Type B pancreatic cell (in vitro differentiated cells): ENCODE measurements around the gene TMED4. TPM values are rescaled to one million over a fixed set of nuclear protein-coding genes. Genes with fewer than 3 reads are reported as not detected.

Source experiments
- DNase-seq: peaks from one replicate; pipeline ENCODE4 v3.0.0; 2021; ENCODE audit warnings: mixed read lengths; ENCODE audit not compliant: unreplicated experiment; ENCODE audit errors: extremely low spot score
- H3K27ac Mint-ChIP-seq: 2 replicates; pipeline ENCODE4 v1.8.0; 2021; ENCODE audit warnings: mild to moderate bottlenecking, mixed read lengths
- H3K27me3 Mint-ChIP-seq: 2 replicates; pipeline ENCODE4 v1.8.0; 2021; ENCODE audit warnings: mixed read lengths
- H3K36me3 Mint-ChIP-seq: 2 replicates; pipeline ENCODE4 v1.8.0; 2021; ENCODE audit warnings: mixed read lengths
- H3K4me1 Mint-ChIP-seq: one replicate; pipeline ENCODE4 v1.8.0; 2021; ENCODE audit warnings: mixed read lengths; ENCODE audit not compliant: unreplicated experiment
- H3K4me3 Mint-ChIP-seq: 2 replicates; pipeline ENCODE4 v1.8.0; 2021; ENCODE audit warnings: mild to moderate bottlenecking, mixed read lengths
- H3K9me3 Mint-ChIP-seq: 2 replicates; pipeline ENCODE4 v1.8.0; 2021; ENCODE audit warnings: mixed read lengths
- total RNA-seq: library from RNA; stranded (reverse); gene quantifications from 2 replicates; pipeline ENCODE4 v1.2.1, GENCODE V29; 2021; ENCODE audit warnings: low replicate concordance
- TF ChIP-seq, protein P1 (sequence below): fragments of 200-600 bp; sonication (generic); conservative IDR thresholded peaks from 2 replicates; pipeline ENCODE4 v1.5.0; 2021; ENCODE audit warnings: antibody characterized with exemption, mild to moderate bottlenecking

Gene TMED4
- total RNA-seq, 1 donor from 2014 or later, result 92.8 TPM

DNA sequence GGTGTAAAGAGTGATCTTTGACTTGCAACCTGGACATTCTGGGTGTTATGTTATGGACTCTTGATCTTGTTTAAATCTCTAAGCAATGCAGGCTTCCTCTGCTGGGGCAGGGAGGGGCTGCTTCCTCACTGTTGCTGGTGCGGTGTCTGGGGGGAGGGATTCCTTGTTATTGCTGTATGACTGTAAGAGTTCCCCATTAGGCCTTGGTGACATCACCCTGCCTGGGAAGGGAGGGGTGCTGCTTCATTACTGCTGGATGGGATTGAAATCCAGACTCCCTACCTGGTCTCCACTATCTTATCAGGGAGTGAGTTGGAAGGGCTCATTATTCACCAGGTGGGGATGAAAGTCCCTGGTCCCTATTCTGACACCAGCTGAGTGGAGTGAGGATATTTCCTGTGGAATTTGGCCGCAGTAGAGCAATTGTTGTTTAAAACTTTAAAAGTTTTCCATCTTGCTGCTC is 33.1 kb upstream of the TMED4 start:
- Mint-ChIP-seq H3K36me3 (peaks cover 15% of the 10 kb centered on the region), H3K4me3 (peak overlapping the region; percentile 31), H3K27ac (peak overlapping the region; percentile 87), H3K27me3 (no peaks in the 10 kb centered on the region), H3K9me3 (peaks cover 4% of the 10 kb centered on the region), H3K4me1 (peaks cover 39% of the 10 kb centered on the region)
- TF ChIP-seq, protein P1, sequence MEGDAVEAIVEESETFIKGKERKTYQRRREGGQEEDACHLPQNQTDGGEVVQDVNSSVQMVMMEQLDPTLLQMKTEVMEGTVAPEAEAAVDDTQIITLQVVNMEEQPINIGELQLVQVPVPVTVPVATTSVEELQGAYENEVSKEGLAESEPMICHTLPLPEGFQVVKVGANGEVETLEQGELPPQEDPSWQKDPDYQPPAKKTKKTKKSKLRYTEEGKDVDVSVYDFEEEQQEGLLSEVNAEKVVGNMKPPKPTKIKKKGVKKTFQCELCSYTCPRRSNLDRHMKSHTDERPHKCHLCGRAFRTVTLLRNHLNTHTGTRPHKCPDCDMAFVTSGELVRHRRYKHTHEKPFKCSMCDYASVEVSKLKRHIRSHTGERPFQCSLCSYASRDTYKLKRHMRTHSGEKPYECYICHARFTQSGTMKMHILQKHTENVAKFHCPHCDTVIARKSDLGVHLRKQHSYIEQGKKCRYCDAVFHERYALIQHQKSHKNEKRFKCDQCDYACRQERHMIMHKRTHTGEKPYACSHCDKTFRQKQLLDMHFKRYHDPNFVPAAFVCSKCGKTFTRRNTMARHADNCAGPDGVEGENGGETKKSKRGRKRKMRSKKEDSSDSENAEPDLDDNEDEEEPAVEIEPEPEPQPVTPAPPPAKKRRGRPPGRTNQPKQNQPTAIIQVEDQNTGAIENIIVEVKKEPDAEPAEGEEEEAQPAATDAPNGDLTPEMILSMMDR, result no peak
- no peak for DNase-seq

DNA sequence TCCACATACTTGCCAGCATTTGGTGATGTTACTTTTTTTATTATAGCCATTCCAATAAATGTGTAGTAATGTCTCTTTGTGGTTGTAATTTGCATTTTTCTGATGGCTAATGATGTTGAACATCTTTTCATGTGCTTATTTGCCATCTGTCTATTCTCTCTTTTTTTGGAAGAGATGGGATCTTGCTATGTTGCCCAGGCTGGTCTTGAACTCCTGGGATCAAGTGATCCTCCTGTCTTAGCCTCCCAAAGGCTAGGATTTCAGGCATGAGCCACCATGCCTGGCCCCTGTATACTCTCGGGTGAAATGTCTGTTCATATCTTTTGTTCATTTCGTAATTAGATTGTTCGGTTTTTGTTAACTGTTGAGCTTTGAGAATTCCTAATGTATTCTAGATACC is 27.8 kb upstream of the TMED4 start:
- H3K4me3 Mint-ChIP-seq, result peak overlapping the region; percentile 39
- no peak for DNase-seq
- H3K27ac Mint-ChIP-seq, result peak overlapping the region; percentile 51

DNA sequence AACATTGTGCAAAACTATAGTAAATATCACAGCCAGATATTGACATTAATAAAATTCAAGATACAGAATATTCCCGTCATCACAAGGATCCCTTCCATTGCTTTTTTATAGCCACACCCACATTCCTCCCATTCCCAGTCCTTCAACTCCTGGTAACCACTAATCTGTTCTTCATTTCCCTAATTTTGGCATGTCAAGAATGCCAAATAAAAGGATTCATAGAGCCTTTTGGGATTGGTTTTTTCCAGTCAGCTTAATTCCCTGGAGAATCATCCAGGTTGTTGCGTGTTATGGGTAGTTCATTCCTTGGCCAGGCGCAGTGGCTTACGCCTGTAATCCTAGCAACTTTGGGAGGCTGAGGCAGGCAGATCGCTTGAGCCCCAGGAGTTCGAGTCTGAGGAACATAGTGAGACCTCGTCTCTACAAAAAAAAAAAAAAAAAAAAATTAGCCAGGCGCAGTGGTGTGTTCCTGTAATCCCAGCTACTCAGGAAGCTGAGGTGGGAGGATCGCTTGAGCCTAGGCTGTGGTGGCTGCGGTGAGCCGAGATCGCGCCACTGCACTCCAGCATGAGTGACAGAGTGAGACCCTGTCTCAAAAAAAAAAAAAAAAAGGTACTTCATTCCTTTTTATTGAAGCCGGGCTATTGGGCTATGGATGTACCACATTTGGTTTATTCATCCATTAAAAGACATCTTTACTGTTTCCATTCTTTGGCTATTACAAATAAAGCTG is 27.1 kb upstream of the TMED4 start:
- Mint-ChIP-seq H3K27ac (peak overlapping the region; percentile 75), H3K36me3 (peaks cover 4% of the 10 kb centered on the region), H3K4me3 (peak overlapping the region; percentile 73)

More for the DNA sequence above, 27.8 kb upstream of the TMED4 start:
- H3K9me3 Mint-ChIP-seq, result no peaks in the 10 kb centered on the region
- peaks cover 9% of the 10 kb centered on the region for H3K36me3 Mint-ChIP-seq
- H3K4me1 Mint-ChIP-seq, result peaks cover 23% of the 10 kb centered on the region
- H3K27me3 Mint-ChIP-seq, result peaks cover 3% of the 10 kb centered on the region
- TF ChIP-seq, protein P1, result no peak

DNA sequence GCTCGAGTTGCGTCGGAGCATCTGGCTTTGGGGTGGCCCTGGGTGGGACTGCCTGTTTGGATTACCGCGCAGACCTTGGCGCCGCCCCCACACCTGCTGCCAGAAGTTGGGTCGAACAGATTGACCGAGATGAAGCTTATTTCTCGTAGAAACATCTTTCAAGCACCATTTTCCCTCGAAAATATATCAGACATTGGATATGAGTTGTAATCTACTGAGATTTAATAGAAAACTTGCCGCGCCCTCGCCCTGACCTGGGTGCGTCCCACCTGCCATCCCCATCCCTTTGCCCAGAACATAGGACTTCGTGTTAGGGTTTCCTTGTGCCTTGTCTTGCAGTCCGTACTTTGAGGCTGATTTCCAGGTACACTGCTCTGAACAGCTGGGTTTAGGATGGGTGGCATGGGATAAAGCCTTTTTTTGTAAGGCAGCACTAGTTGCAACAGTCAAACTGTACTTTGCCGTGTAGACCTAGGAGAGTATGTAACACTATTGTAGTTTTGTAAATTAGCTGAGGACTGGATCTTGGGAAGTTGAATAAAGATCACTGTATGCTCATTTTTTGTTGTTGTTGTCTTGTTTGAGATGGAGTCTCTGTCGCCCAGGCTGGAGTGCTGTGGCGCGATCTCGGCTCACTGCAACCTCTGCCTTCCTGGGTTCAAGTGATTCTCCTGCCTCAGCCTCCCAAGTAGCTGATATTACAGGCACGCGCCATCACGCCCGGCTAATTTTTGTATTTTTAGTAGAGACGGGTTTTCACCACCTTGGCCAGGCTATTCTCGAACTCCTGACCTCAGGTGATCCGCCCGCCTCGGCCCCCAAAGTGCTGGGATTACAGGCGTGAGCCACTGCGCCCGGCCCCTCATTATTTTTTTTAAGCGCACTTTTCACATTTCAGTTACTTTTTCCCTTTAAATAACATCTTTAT is 25.4 kb upstream of the TMED4 start:
- TF ChIP-seq, protein P1, result no peak
- Mint-ChIP-seq H3K4me1 (peaks cover 17% of the 10 kb centered on the region), H3K27ac (peak overlapping the region; percentile 100), H3K27me3 (peaks cover 3% of the 10 kb centered on the region), H3K36me3 (peaks cover 4% of the 10 kb centered on the region), H3K4me3 (peak overlapping the region; percentile 96), H3K9me3 (no peaks in the 10 kb centered on the region)
- no peak for DNase-seq

More for the DNA sequence above, 27.1 kb upstream of the TMED4 start:
- Mint-ChIP-seq H3K4me1 (peaks cover 17% of the 10 kb centered on the region), H3K9me3 (no peaks in the 10 kb centered on the region), H3K27me3 (peaks cover 3% of the 10 kb centered on the region)
- TF ChIP-seq, protein P1, result no peak
- DNase-seq, result no peak

DNA sequence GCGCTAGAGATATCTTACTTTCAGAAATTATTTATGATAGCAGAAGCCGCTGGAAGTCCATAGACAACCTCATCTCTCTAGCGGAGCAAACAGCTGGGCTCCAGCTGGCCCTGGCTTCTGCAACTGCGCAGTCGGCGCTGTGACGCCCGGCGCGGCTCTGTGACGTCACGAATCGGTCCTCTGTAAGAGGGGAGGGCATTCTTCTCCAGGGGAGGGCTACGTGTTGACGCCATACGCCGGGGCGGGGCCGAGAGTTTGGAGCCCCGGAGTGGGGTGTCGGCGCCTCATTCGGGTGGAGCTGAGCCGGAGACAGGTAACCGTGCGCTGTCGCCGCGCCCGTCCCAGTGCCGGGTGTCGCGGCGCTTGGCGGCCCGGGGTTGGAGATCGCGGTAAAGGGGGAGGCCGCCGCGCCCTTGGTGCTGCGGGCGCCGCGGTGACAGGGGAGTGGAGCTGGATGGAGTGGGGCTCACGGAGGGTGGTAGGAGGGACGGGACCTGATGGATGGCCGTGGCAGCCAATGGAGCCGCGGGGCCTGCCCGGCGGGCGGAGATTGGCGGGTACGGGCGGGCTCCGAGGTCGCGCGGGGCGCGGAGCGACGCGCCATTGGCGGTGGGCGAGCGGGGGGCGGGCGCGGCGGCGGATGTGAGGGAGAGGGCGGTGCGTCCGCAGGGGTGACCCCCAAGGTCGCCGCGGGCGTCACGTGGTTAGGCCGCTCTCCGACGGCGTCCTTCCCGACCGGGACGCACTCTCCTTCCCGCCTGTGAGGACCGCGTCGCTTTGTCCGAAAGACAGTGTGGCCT is 24.5 kb upstream of the TMED4 start, which contains the start of gene OGDH:
Gene OGDH (plus strand): TSS at position 287 of the 800 bp plus-strand sequence. CDS start 17,717 bp downstream, outside the sequence.
- peaks cover 3% of the 10 kb centered on the region for H3K27me3 Mint-ChIP-seq
- peak; percentile 100 for DNase-seq

More for the DNA sequence above, 24.5 kb upstream of the TMED4 start, which contains the start of gene OGDH:
- Mint-ChIP-seq H3K4me1 (peaks cover 11% of the 10 kb centered on the region), H3K9me3 (no peaks in the 10 kb centered on the region), H3K4me3 (peak within 1 kb of the TSS; percentile 96), H3K27ac (peak within 1 kb of the TSS; percentile 100), H3K36me3 (peaks cover 4% of the 10 kb centered on the region)
- TF ChIP-seq, protein P1, result no peak
